Upper lobe of right lung (tissue), 1 donor: ENCODE data around the gene ETFB. TPM values are rescaled to one million over a fixed set of nuclear protein-coding genes. Genes with fewer than 3 reads are reported as not detected.
A peak's percentile ranks its signal among the peaks of the same experiment; 100 is the strongest.
"Not testable (repeated sequence)": the region's sequence is repeated elsewhere in the genome, so short reads cannot be mapped to it uniquely, and the experiment has no call there.

ENCODE experiments used
- ATAC-seq: fragments of 200-7000 bp; cut with Tn5 transposase; one replicate; pipeline ENCODE4 v1.9.1; 2020; ENCODE audit warnings: mild to moderate bottlenecking, moderate library complexity
- DNase-seq: peaks from one replicate; pipeline ENCODE4 v3.0.0-alpha.2; 2020
- H3K27ac ChIP-seq: fragments of 200-600 bp; one replicate; pipeline ENCODE4 v1.8.0; 2022
- H3K27me3 ChIP-seq: fragments of 200-600 bp; one replicate; pipeline ENCODE4 v1.8.0; 2022; ENCODE audit warnings: mild to moderate bottlenecking
- H3K36me3 ChIP-seq: fragments of 200-600 bp; one replicate; pipeline ENCODE4 v1.8.0; 2022
- H3K4me1 ChIP-seq: fragments of 200-600 bp; one replicate; pipeline ENCODE4 v1.8.0; 2022
- H3K4me3 ChIP-seq: fragments of 200-600 bp; one replicate; pipeline ENCODE4 v1.8.0; 2022; ENCODE audit warnings: mild to moderate bottlenecking
- H3K9me3 ChIP-seq: fragments of 200-600 bp; one replicate; pipeline ENCODE4 v1.8.0; 2022
- CTCF ChIP-seq: fragments of 200-600 bp; IDR thresholded peaks from one replicate; pipeline ENCODE4 v1.8.0; 2022; ENCODE audit warnings: antibody characterized with exemption
- intact Hi-C: fragments of 100-400 bp; cut with DNase I; formaldehyde crosslinking; loops from one replicate; pipeline ENCODE4 v1.11.0; 2022
- long read RNA-seq: library from polyadenylated mRNA; unstranded; transcript quantifications from one replicate; pipeline ENCODE4 v2.0.0, GENCODE V29; 2021
- total RNA-seq: library from RNA; stranded (reverse); fragmentation: NEBNext Ultra II Directional; extraction: Animal tissue kit (Norgen Biotek cat#: 25700); gene quantifications from one replicate; pipeline ENCODE4 v1.2.1, GENCODE V29; 2021
- donor health status: DM: no; HTN: yes; CAD: no; lungs with severe emphysema.

The ETFB gene
- 54.5 TPM for total RNA-seq
- long read RNA-seq, transcript ETFB-201 (6 exons, 900 nt) = major isoform, 60 of 61 reads
- long read RNA-seq, partial matches to known transcripts = 0 of 61 reads
- long read RNA-seq, other reads (novel, unspliced or antisense) = 0 of 61 reads

- TF ChIP-seq CTCF = peak; percentile 1
- DNase-seq = no peak
- ATAC-seq = no peak
- Histone ChIP-seq H3K27ac (peak within 1 kb of the TSS; percentile 92), H3K4me1 (peaks cover 16% of the 10 kb centered on the region), H3K9me3 (no peaks in the 10 kb centered on the region), H3K4me3 (peak within 1 kb of the TSS; percentile 85), H3K27me3 (no peaks in the 10 kb centered on the region), H3K36me3 (no peaks in the 10 kb centered on the region)
- intact Hi-C loops = no loop called here
Measured at GRCh38 chr19:51365965-51366388, at the start of gene ETFB. TSS of gene ETFB (minus strand) at chr19:51366388. CDS start at chr19:51366326, 62 bp downstream.

GRCh38 chr19:51415187-51415586, 49.0 kb upstream of the ETFB start:
- ATAC-seq = no peak
- H3K9me3 ChIP-seq = no peaks in the 10 kb centered on the region
- H3K36me3 ChIP-seq = no peaks in the 10 kb centered on the region
- H3K27me3 ChIP-seq = peaks cover 5% of the 10 kb centered on the region
- H3K4me1 ChIP-seq = no peaks in the 10 kb centered on the region
- DNase-seq = no peak
- H3K27ac ChIP-seq = no peak overlapping the region
- intact Hi-C loops = no loop called here
- no peak for TF ChIP-seq CTCF
- no peak overlapping the region for H3K4me3 ChIP-seq

GRCh38 chr19:51410950-51411748, 45.0 kb upstream of the ETFB start:
- Histone ChIP-seq H3K4me3 (no peak overlapping the region), H3K4me1 (no peaks in the 10 kb centered on the region), H3K9me3 (no peaks in the 10 kb centered on the region), H3K27me3 (no peaks in the 10 kb centered on the region), H3K27ac (no peak overlapping the region), H3K36me3 (no peaks in the 10 kb centered on the region)
- no peak for DNase-seq
- no peak for ATAC-seq
- intact Hi-C loops = no loop called here
- no peak for TF ChIP-seq CTCF

GRCh38 chr19:51407511-51408131, 41.4 kb upstream of the ETFB start:
- H3K4me1 ChIP-seq = no peaks in the 10 kb centered on the region
- no peaks in the 10 kb centered on the region for H3K27me3 ChIP-seq
- H3K27ac ChIP-seq = no peak overlapping the region
- intact Hi-C loops = no loop called here
- DNase-seq (no peak), ATAC-seq (peak; percentile 85)
- peak; percentile 43 for TF ChIP-seq CTCF
- no peaks in the 10 kb centered on the region for H3K36me3 ChIP-seq
- H3K4me3 ChIP-seq = no peak overlapping the region
- H3K9me3 ChIP-seq = no peaks in the 10 kb centered on the region

- no peaks in the 10 kb centered on the region for H3K27me3 ChIP-seq
- no peak overlapping the region for H3K4me3 ChIP-seq
- no peaks in the 10 kb centered on the region for H3K4me1 ChIP-seq
- no peak for ATAC-seq
- intact Hi-C loops = no loop called here
- TF ChIP-seq CTCF = no peak
- H3K9me3 ChIP-seq = no peaks in the 10 kb centered on the region
- no peaks in the 10 kb centered on the region for H3K36me3 ChIP-seq
- DNase-seq = no peak
- no peak overlapping the region for H3K27ac ChIP-seq
Measured at GRCh38 chr19:51402117-51402516, 35.9 kb upstream of the ETFB start.

- H3K36me3 ChIP-seq, H3K4me3 ChIP-seq, H3K27me3 ChIP-seq, H3K9me3 ChIP-seq, H3K27ac ChIP-seq, ATAC-seq, intact Hi-C loops, DNase-seq, H3K4me1 ChIP-seq: not testable (repeated sequence)
Measured at GRCh38 chr19:51399936-51400335, 33.7 kb upstream of the ETFB start.
